ENCODE measurements around the gene CLCN6.

CLCN6 gene

DNA sequence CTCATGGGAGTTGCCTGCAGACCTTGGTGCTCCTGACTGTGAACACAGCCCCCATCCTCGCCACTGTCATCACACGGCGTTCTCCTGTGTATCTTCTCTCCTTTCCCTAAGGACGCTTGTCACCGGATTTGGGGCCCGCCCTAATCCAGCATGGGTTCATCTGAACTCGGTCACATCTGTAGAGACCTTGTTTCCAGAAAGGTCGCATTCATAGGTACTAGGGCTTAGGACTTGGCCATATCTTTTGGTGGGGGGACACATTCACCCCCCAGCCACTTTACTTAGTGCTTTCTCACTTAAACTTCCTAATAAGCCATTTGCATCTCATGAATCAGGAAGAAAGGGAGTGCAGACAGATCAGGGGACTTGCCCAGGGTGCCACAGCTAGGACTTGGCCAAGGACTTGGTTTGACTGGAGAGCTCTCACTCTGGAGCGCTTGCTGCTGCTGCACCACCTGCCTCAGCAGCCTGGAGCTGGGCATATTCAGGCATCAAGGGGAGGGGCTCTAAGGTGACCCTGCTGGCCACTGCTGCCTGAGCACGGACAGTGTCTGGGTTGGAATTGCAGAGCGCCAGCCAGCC lies 31.9 kb downstream of the CLCN6 start:
- Mint-ChIP-seq H3K36me3 (peaks cover 33% of the 10 kb centered on the region), H3K9me3 (no peaks in the 10 kb centered on the region), H3K4me3 (no peak overlapping the region), H3K4me1 (peaks cover 11% of the 10 kb centered on the region), H3K27me3 (no peaks in the 10 kb centered on the region), H3K27ac (no peak overlapping the region)
- ATAC-seq (ENCODE audit: low read depth) (no peak), DNase-seq (ENCODE audit: low spot score in 2 of 2) (no peak)

DNA sequence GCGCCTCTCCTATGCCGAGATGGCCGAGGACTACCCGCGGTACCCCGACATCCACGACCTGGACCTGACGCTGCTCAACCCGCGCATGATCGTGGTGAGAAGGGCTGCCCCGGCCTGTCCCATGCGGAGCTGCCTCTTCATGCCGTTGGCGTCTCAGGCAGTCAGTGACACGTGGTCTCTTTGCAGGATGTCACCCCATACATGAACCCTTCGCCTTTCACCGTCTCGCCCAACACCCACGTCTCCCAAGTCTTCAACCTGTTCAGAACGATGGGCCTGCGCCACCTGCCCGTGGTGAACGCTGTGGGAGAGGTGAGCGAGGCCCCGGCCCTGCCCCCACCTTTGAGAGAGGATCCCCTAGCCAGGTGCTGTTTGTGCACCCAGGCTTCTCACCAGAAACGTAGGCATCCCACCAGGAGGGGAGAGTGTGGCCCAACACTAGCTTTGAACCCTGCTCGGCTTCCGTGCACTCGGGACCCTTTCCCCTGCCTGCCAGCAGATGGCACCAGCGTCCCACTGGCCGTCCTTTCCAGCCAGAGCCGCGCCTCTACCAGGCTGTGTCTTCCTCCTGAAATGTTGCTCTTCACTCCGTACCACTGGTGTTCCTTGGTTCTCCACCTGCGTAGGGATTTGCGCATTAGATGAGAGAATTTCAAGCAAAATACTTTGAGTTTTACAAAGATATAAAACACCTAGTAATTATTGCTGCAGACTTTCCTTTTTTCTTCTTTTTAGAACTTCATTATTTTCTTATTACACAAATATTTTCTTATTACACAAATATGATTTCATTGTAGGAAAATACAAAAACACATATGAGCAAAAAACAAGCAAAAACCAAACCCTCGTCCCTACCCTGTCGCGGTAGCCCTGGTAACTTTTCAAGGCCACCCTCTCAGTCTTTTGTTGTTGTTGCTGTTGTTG lies 32.6 kb downstream of the CLCN6 start:
- Mint-ChIP-seq H3K4me3 (no peak overlapping the region), H3K36me3 (peaks cover 33% of the 10 kb centered on the region), H3K27ac (no peak overlapping the region), H3K9me3 (no peaks in the 10 kb centered on the region), H3K4me1 (peaks cover 13% of the 10 kb centered on the region), H3K27me3 (no peaks in the 10 kb centered on the region)
- DNase-seq (ENCODE audit: low spot score in 2 of 2) (peak; percentile 72 to 76), ATAC-seq (ENCODE audit: low read depth) (peak; percentile 89)

DNA sequence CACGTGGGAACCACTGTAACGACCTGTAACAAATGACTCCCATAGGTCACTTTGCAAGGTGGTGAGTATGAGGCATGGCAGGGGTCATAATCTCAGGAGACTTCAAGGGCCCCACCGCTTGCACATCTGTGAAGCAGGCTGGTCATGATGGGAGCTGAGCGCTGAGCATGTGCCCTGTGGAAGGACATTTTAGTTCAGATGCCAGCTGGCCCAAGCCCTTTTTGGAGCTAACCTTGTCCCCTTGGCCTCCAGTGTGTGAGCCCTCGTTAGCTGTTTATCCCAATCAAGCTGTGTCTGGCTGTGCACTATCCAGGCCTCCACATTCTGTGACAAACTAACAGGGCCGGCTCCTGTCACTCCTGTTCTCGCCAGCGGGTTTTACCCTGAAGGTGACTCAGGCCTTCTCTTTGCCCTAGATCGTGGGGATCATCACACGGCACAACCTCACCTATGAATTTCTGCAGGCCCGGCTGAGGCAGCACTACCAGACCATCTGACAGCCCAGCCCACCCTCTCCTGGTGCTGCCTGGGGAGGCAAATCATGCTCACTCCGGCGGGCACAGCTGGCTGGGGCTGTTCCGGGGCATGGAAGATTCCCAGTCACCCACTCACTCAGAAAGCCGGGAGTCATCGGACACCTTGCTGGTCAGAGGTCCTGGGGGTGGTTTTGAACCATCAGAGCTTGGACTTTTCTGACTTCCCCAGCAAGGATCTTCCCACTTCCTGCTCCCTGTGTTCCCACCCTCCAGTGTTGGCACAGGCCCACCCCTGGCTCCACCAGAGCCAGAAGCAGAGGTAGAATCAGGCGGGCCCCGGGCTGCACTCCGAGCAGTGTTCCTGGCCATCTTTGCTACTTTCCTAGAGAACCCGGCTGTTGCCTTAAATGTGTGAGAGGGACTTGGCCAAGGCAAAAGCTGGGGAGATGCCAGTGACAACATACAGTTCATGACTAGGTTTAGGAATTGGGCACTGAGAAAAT lies 34.0 kb downstream of the CLCN6 start:
- peaks cover 18% of the 10 kb centered on the region for H3K4me1 Mint-ChIP-seq
- no peak overlapping the region for H3K27ac Mint-ChIP-seq
- H3K4me3 Mint-ChIP-seq = no peak overlapping the region
- ATAC-seq (ENCODE audit: low read depth) (no peak), DNase-seq (ENCODE audit: low spot score in 2 of 2) (no peak)
- H3K36me3 Mint-ChIP-seq = peaks cover 33% of the 10 kb centered on the region
- no peaks in the 10 kb centered on the region for H3K27me3 Mint-ChIP-seq
- no peaks in the 10 kb centered on the region for H3K9me3 Mint-ChIP-seq

DNA sequence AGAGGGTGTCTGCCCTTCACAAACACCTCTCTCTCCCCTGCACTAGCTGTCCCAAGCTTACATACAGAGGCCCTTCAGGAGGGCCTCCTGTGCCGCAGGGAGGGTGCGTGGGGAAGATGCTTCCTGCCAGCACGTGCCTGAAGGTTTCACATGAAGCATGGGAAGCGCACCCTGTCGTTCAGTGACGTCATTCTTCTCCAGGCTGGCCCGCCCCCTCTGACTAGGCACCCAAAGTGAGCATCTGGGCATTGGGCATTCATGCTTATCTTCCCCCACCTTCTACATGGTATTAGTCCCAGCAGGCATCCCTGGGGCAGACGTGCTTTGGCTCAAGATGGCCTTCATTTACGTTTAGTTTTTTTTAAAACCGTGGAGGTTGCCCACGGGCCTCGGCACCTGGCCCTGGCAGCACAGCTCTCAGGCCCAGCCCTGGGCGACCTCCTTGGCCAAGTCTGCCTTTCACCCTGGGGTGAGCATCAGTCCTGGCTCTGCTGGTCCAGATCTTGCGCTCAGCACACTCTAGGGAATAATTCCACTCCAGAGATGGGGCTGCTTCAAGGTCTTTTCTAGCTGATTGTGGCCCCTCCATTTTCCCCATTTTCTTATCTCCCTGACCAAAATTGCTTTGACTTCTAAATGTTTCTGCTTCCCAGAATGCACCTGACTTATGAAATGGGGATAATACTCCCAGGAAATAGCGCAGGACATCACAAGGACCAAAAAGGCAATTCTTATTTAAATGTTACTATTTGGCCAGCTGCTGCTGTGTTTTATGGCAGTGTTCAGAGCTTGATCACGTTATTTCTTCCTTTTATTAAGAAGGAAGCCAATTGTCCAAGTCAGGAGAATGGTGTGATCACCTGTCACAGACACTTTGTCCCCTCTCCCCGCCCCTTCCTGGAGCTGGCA lies 35.5 kb downstream of the CLCN6 start:
- DNase-seq (ENCODE audit: low spot score in 2 of 2) = no peak
- Mint-ChIP-seq H3K27me3 (no peaks in the 10 kb centered on the region), H3K27ac (no peak overlapping the region), H3K4me1 (peaks cover 18% of the 10 kb centered on the region), H3K4me3 (no peak overlapping the region), H3K36me3 (peaks cover 25% of the 10 kb centered on the region), H3K9me3 (no peaks in the 10 kb centered on the region)
- ATAC-seq (ENCODE audit: low read depth) = no peak

DNA sequence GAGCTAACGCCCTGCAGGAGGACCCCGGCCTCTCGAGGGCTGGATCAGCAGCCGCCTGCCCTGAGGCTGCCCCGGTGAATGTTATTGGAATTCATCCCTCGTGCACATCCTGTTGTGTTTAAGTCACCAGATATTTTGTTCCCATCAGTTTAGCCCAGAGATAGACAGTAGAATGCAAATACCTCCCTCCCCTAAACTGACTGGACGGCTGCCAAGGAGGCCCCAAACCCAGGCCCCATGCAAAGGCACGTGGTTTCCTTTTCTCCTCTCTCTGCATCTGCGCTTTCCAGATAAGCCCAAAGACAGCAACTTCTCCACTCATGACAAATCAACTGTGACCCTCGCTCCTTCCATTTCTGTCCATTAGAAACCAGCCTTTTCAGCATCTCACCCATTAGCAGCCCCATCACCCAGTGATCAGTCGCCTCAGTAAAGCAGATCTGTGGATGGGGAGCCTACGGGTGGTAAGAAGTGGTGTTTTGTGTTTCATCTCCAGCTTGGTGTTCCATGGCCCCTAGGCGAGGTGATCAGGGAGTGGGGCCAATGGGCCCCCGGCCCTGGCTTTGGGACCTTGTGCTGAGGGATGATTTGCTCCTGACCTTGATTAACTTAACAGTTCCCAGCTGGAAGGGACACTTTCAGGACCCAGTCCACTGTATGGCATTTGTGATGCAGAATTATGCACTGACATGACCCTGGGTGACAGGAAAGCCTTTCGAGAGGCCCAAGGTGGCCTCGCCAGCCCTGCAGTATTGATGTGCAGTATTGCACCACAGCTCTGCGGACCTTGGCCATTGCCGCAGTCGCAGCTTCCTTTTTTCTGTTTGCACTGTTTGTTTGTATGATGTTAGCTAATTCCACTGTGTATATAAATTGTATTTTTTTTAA lies 36.4 kb downstream of the CLCN6 start:
- DNase-seq (ENCODE audit: low spot score in 2 of 2) (no peak), ATAC-seq (ENCODE audit: low read depth) (peak; percentile 34)
- H3K4me1 Mint-ChIP-seq = peaks cover 18% of the 10 kb centered on the region
- H3K27ac Mint-ChIP-seq = no peak overlapping the region
- no peak overlapping the region for H3K4me3 Mint-ChIP-seq
- peaks cover 25% of the 10 kb centered on the region for H3K36me3 Mint-ChIP-seq
- H3K27me3 Mint-ChIP-seq = no peaks in the 10 kb centered on the region
- H3K9me3 Mint-ChIP-seq = no peaks in the 10 kb centered on the region

DNA sequence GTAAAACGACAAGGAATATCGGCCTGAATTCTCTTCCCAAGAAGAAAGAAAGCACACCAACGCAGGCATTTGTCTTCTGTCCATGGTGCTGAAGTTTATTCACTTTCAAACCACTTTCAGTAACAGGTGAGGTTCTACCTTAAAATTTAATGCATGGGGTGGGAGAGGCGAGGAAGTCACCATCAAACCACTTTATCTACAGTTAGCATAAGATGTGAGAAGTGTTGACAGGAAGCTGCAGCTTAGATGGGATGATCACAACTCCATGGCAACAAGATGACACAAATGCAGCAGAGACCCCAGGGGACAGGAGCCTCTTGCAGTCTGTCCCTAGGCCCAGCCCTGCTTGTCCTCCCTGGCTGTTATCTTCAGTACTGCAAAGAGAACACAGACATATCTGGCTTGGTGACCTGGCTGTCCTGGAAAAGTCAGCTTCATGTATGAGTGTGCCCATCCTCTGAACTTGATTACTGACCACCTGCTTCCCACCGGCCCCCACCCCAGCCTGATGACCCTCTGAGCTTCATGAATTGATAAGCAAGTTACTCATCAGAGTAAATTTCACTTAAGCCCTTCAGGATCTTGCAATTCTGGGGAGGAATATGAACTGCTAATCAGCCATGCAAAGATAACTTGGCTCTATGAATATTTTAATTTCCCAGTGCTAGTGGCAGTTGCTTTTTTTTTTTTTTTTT lies 39.8 kb downstream of the CLCN6 start:
- no peak for DNase-seq (ENCODE audit: low spot score in 2 of 2)
- peaks cover 15% of the 10 kb centered on the region for H3K36me3 Mint-ChIP-seq
- no peaks in the 10 kb centered on the region for H3K27me3 Mint-ChIP-seq
- peak; percentile 48 for ATAC-seq (ENCODE audit: low read depth)
- no peak overlapping the region for H3K4me3 Mint-ChIP-seq
- H3K4me1 Mint-ChIP-seq = peaks cover 14% of the 10 kb centered on the region
- H3K27ac Mint-ChIP-seq = no peak overlapping the region
- H3K9me3 Mint-ChIP-seq = no peaks in the 10 kb centered on the region

DNA sequence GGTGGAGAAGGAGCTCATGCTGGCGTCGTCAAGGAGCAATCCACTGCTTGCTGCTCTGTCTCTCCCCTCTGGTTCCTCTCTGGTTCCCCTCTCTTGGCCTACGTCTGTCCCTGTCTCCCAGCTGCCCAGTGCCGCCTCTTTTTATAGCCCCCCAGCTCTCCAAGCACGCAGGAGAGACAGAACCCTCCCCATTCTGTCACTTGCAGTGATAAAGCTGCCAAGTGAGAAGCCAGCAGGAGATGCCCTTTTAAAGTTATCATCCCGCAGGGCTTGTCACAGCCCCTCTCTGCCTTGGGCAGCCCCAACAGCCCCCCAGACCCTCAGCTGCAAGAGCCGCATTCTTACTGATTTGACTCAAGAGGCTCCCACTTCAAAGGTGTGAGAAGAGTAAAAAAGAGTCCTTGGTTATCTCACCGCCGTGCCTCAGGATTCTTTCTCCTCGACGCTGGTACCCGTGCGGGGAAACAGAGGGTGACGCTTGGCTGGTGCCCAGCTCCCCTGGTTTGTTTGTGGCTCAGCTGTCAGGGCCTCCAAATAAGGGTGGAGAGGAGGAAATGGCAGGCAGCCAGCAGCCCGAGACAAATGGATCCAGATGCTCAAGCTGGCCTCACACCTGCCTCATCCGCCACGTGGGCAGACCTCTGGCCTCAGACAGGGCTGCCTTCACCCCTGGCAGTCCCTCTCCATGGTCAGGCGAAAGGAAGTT lies 41.8 kb downstream of the CLCN6 start, which contains the start of gene NPPA:
TSS of gene NPPA (minus strand) at position 117 of the 706 bp plus-strand sequence. CDS start at position 18, 99 bp downstream.
- DNase-seq (ENCODE audit: low spot score in 2 of 2) (no peak), ATAC-seq (ENCODE audit: low read depth) (no peak)
- Mint-ChIP-seq H3K27ac (no peak within 1 kb of the TSS), H3K9me3 (no peaks in the 10 kb centered on the region), H3K27me3 (no peaks in the 10 kb centered on the region), H3K36me3 (peaks cover 12% of the 10 kb centered on the region), H3K4me3 (no peak within 1 kb of the TSS), H3K4me1 (peaks cover 8% of the 10 kb centered on the region)

DNA sequence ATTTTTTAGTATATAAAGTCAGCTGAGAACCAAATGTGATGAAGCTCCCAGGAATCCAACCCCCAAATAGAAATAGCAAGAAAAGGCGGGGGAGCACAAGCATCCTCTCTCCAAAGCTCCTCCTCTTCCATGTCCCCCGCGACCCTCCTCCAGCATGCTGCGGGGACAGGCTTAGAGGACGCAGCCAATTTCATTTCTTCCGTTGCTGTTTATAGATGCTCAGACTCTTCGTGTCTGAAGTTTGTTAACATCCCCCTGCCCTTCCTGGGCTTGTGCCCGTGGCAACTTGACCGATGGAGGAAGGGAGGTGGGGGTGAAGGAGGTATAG lies 42.3 kb downstream of the CLCN6 start:
- no peaks in the 10 kb centered on the region for H3K27me3 Mint-ChIP-seq
- no peak overlapping the region for H3K27ac Mint-ChIP-seq
- no peak for ATAC-seq (ENCODE audit: low read depth)
- peaks cover 9% of the 10 kb centered on the region for H3K36me3 Mint-ChIP-seq
- no peaks in the 10 kb centered on the region for H3K9me3 Mint-ChIP-seq
- peaks cover 5% of the 10 kb centered on the region for H3K4me1 Mint-ChIP-seq
- H3K4me3 Mint-ChIP-seq = no peak overlapping the region
- no peak for DNase-seq (ENCODE audit: low spot score in 2 of 2)

DNA sequence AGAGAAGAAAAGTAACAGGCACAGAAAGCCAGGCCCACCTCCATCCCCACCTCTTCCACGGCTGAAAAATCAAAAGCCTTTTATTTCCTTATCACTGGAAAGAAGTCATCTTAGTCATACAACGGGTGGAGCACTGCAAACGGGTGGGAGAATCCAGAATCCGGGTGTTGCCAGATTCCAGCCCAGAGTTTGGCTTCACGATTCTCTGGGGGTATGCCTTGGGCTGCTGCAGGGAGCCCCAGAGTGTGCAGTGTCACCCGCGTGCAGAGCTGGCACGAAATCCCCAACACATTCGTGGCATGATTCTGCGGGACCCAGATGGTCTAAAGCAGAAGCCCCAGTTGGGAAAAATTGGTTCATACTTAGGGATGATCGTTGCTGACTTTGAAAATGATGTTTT lies 44.2 kb downstream of the CLCN6 start:
- ATAC-seq (ENCODE audit: low read depth) = no peak
- no peak for DNase-seq (ENCODE audit: low spot score in 2 of 2)
- H3K4me1 Mint-ChIP-seq = no peaks in the 10 kb centered on the region
- H3K27me3 Mint-ChIP-seq = peaks cover 2% of the 10 kb centered on the region
- no peak overlapping the region for H3K27ac Mint-ChIP-seq
- no peaks in the 10 kb centered on the region for H3K9me3 Mint-ChIP-seq
- no peaks in the 10 kb centered on the region for H3K36me3 Mint-ChIP-seq
- no peak overlapping the region for H3K4me3 Mint-ChIP-seq

DNA sequence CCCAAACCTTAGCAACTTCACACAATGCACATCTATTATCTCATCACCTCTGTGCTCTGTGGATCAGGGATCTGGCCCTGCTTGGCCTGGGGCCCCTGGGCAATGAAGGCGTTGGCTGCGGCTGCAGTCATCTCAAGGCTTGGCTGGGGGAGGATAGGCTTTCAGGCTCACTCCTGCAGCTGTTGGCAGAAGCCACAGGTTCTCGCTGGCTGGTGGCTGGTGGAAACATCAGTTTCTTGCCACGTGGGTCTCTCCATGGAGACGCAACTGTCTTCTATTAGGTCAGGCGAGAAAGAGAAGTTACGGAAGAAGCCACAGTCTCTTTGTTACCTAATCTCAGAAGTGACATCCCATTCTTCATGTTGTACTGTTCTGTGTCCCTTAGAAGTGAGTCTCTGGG lies 45.2 kb downstream of the CLCN6 start:
- no peaks in the 10 kb centered on the region for H3K9me3 Mint-ChIP-seq
- ATAC-seq (ENCODE audit: low read depth) (no peak), DNase-seq (ENCODE audit: low spot score in 2 of 2) (no peak)
- H3K36me3 Mint-ChIP-seq = no peaks in the 10 kb centered on the region
- no peaks in the 10 kb centered on the region for H3K4me1 Mint-ChIP-seq
- H3K27ac Mint-ChIP-seq = no peak overlapping the region
- no peak overlapping the region for H3K4me3 Mint-ChIP-seq
- H3K27me3 Mint-ChIP-seq = peaks cover 2% of the 10 kb centered on the region

DNA sequence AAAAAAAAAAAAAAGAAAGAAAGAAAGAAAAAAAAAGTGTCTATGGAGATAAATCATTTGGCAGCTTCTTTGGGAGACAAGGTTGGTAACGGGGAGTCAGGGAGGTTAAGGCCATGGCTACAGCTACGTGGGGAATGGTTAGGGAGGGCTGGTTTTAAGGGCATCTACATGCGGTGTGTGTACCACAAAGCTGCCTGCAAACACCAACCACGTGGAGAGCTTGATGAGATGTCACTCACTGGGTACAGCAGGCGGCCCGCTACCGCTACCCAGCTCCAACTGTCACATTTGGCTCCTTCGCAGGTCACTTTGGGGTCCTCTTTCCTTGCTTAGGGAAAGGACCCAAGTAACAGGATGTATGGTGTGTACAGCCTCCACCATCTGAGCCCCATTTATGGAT lies 48.5 kb downstream of the CLCN6 start:
- DNase-seq (ENCODE audit: low spot score in 2 of 2) (no peak), ATAC-seq (ENCODE audit: low read depth) (no peak)
- H3K9me3 Mint-ChIP-seq = no peaks in the 10 kb centered on the region
- peaks cover 10% of the 10 kb centered on the region for H3K27me3 Mint-ChIP-seq
- H3K27ac Mint-ChIP-seq = no peak overlapping the region
- H3K4me3 Mint-ChIP-seq = no peak overlapping the region
- no peaks in the 10 kb centered on the region for H3K36me3 Mint-ChIP-seq
- H3K4me1 Mint-ChIP-seq = no peaks in the 10 kb centered on the region

DNA sequence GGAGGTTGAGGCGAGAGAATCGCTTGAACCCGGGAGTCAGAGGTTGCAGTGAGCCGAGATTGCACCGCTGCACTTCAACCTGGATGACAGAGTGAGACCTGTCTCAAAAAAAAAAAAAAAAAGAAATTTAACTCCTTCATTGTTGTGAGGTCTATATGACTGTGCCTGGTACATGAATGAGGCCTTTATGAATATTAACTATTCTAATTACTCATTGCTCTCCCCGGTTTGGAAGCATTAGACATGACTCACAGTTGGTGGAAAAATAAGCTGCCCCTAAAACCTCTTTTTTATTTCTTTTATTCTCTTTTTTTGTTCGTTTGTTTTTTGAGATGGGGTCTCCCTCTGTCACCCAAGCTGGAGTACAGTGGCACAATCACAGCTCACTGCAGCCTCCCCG lies 49.4 kb downstream of the CLCN6 start:
- no peak overlapping the region for H3K4me3 Mint-ChIP-seq
- ATAC-seq (ENCODE audit: low read depth) = no peak
- DNase-seq (ENCODE audit: low spot score in 2 of 2) = no peak
- no peaks in the 10 kb centered on the region for H3K9me3 Mint-ChIP-seq
- H3K27me3 Mint-ChIP-seq = peaks cover 14% of the 10 kb centered on the region
- no peaks in the 10 kb centered on the region for H3K36me3 Mint-ChIP-seq
- H3K27ac Mint-ChIP-seq = no peak overlapping the region
- H3K4me1 Mint-ChIP-seq = no peaks in the 10 kb centered on the region

Data from memory B cell (primary cell).